ENCODE results near the gene KLK13. TPM values are rescaled to one million over a fixed set of nuclear protein-coding genes. Genes with fewer than 3 reads are reported as not detected.

KLK13 gene
- total and polyA plus RNA-seq, 2 of the 13 experiments (the other 11 are each of a cell fraction or from before 2014, with no cell fraction given): 0.09 TPM; not detected in 1

DNA sequence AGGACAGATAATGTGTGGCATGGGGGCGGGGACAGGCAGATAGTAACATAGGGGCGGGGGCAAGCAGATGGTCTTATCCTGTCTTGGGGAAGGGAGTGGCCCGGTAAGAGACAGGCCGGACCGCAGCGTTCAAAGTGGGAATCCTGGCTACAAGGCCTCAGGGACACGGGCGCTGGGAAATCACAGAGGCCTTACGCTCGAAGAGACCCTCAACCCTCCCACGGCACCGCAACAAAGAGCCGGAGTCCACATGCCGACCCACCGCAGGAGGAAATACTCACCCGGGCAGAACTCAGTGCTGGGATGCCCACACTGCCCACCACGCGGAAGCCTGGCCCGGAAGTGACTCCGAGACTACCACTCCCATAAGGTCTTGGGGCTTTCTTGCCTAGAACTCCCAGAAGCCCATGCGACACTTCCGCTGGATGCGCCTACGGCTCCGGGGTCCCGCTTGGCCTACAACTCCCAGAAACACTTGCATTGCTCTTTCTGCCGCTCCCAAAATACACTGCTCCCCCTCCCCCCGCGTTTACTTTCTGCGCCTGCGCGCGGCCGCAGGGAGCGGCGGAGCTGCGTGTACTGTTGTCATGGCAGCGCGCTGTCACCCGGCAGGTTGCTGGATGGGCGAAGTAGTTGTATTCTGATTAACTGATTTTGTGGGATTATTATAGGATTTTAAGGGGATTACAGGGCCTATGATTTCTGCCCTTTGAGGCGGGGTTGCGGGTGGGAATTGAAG is 43.3 kb upstream of the KLK13 start, which contains the start of gene CTU1:
Gene CTU1 (minus strand): TSS at position 344 of the 739 bp plus-strand sequence. CDS start 3,840 bp downstream, outside the sequence.
- H3K9me3 ChIP-seq (ENCODE audit: low read length): no peaks in the 10 kb centered on the region
- DNase-seq (ENCODE audit: low spot score) (peak; percentile 98), FAIRE-seq (peak; percentile 98), ATAC-seq (peak; percentile 98)
- peak within 1 kb of the TSS; percentile 66 to 91 (median 90) for H3K4me3 ChIP-seq (replicated peaks in 1 of 3; ENCODE audit: insufficient read depth in 1 of 3, low read depth in 2 of 3, low read length in 3 of 3)
- peak within 1 kb of the TSS; percentile 76 for H3K9ac ChIP-seq (ENCODE audit: insufficient read depth, low read depth, low read length)
- H3K4me2 ChIP-seq (ENCODE audit: low read depth, low read length): peak within 1 kb of the TSS; percentile 92
- intact Hi-C loops (cut with micrococcal nuclease; ENCODE audit: unreplicated experiment): loop anchor here (10.0 kb wide), 1 partner anchor 173 kb away; no protein-coding TSS in a partner anchor
- ChIA-PET CTCF (ENCODE audit: low intra/inter-chr PET ratio, low total read pairs) (no interaction called here), POLR2A (no interaction called here)
- H2AFZ ChIP-seq (ENCODE audit: low read length): no peak within 1 kb of the TSS
- H3K4me1 ChIP-seq (ENCODE audit: insufficient read depth, low read length): peaks cover 15% of the 10 kb centered on the region
- H3K79me2 ChIP-seq (ENCODE audit: insufficient read depth, low read length): peaks cover 3% of the 10 kb centered on the region
- peak within 1 kb of the TSS; percentile 52 for H3K27ac ChIP-seq (ENCODE audit: extremely low read length, insufficient read depth, low read length)
- WGBS (ENCODE audit: low lambda C conversion rate): 0% methylated on average over 21 of the region's 43 CpGs
- no TSS peak for BruUV-seq (replicated peaks)
- in situ Hi-C loops (cut with HindIII; ENCODE audit: extremely low pct_ligation_motif_present, low pct_unique_long_range_greater_than_20kb): no loop called here
- H3K36me3 ChIP-seq (replicated peaks in 1 of 2; ENCODE audit: control insufficient read depth in 1 of 2, insufficient read depth in 2 of 2, low read length in 2 of 2): peaks cover 0 to 2% of the 10 kb centered on the region in 2 experiments; a peak in 1 of 5 replicates
- H3K27me3 ChIP-seq (ENCODE audit: control insufficient read depth in 1 of 2, insufficient read depth in 2 of 2, low read length in 2 of 2): peaks cover 0 to 9% of the 10 kb centered on the region in 2 experiments; a peak in 1 of 5 replicates
- no peaks in the 10 kb centered on the region for H4K20me1 ChIP-seq (ENCODE audit: insufficient read depth, low read length)
- 0 out of 2 replicates have a peak, but pooled peaks have one; percentile 7 for TF ChIP-seq CEBPB (IDR thresholded peaks at IDR 0.05; ENCODE audit: borderline replicate concordance, low read depth, low read length)
- TF ChIP-seq KLF6 (CRISPR knock-in tag; IDR thresholded peaks at IDR 0.05): 0 out of 2 replicates have a peak, but pooled peaks have one; percentile 20
- peak; percentile 89 for TF ChIP-seq RFXAP (CRISPR knock-in tag; IDR thresholded peaks at IDR 0.05; ENCODE audit: borderline replicate concordance)
- peak; percentile 63; the same call in 1 of the 2 replicates for TF ChIP-seq ISL2 (CRISPR knock-in tag; IDR thresholded peaks at IDR 0.05)
- no peak for TF ChIP-seq SIX1 (CRISPR knock-in tag; IDR thresholded peaks at IDR 0.05; ENCODE audit: borderline replicate concordance)
- TF ChIP-seq MAFF (IDR thresholded peaks at IDR 0.05; ENCODE audit: low read depth, low read length): peak; percentile 15; the same call in 1 of the 2 replicates
- TF ChIP-seq ZNF703 (CRISPR knock-in tag; IDR thresholded peaks at IDR 0.05; ENCODE audit: borderline replicate concordance): no peak
- TF ChIP-seq NPAS2 (CRISPR knock-in tag; IDR thresholded peaks at IDR 0.05; ENCODE audit: borderline replicate concordance): no peak
- TF ChIP-seq ZBTB20 (CRISPR knock-in tag; IDR thresholded peaks at IDR 0.05; ENCODE audit: borderline replicate concordance, low read depth): no peak
- no peak for TF ChIP-seq ZNF883 (CRISPR knock-in tag; IDR thresholded peaks at IDR 0.05; ENCODE audit: not compliant biosample characterization)
- TF ChIP-seq MEIS2 (CRISPR knock-in tag; IDR thresholded peaks at IDR 0.05): no peak
- no peak for TF ChIP-seq MBD4 (IDR thresholded peaks at IDR 0.05; ENCODE audit: borderline replicate concordance, low read length)
- no peak for TF ChIP-seq JDP2 (CRISPR knock-in tag; IDR thresholded peaks at IDR 0.05; ENCODE audit: borderline replicate concordance)
- no peak for TF ChIP-seq ZNF362 (CRISPR knock-in tag; IDR thresholded peaks at IDR 0.05; ENCODE audit: borderline replicate concordance)
- TF ChIP-seq ZNF414 (CRISPR knock-in tag; IDR thresholded peaks at IDR 0.05): 0 out of 2 replicates have a peak, but pooled peaks have one; percentile 53
- no peak for TF ChIP-seq ZNF672 (CRISPR knock-in tag; IDR thresholded peaks at IDR 0.05)
- TF ChIP-seq ZNF160 (CRISPR knock-in tag; IDR thresholded peaks at IDR 0.05): no peak
- TF ChIP-seq ETV5 (CRISPR knock-in tag; IDR thresholded peaks at IDR 0.05; ENCODE audit: borderline replicate concordance): peak; percentile 90
- peak; percentile 96 for TF ChIP-seq SAP130 (CRISPR knock-in tag; IDR thresholded peaks at IDR 0.05; ENCODE audit: low read depth)
- peak; percentile 88; the same call in 1 of the 2 replicates for TF ChIP-seq YEATS4 (CRISPR knock-in tag; IDR thresholded peaks at IDR 0.05; ENCODE audit: borderline replicate concordance)
- no peak for TF ChIP-seq ZNF30 (CRISPR knock-in tag; IDR thresholded peaks at IDR 0.05)
- TF ChIP-seq PHF20 (CRISPR knock-in tag; IDR thresholded peaks at IDR 0.05): peak; percentile 87
- no peak for TF ChIP-seq U2AF1 (optimal IDR thresholded peaks at IDR 0.05; ENCODE audit: low read depth, low read length)
- TF ChIP-seq ZNF580 (CRISPR knock-in tag; IDR thresholded peaks at IDR 0.05; ENCODE audit: borderline replicate concordance, low read depth): 0 out of 2 replicates have a peak, but pooled peaks have one; percentile 26
